Measurements from ENCODE around the gene PHF14.

DNA sequence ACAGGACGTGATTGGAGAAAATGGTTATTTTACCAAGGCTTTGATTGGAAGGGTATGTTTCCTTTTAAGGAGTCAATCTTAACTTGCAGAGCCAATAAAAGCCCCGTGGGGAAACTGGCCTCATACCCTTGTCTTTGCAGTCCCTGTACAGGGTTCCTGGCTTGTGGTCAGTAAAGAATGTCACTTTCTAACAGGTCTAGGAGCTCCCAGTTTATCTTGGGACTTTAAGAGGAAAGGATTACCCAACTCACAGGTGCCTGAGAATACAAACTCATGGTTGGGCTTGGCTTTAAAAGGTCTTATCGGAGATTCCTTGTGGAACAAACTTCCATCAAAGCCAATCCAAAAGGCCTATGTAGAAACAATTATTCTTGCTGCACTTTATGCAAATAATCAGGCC lies 221.8 kb downstream of the PHF14 start:
- TF ChIP-seq NFE2L2 (conservative IDR thresholded peaks at IDR 0.05; ENCODE audit: low read length): no peak
- no peak for TF ChIP-seq BHLHE40 (IDR thresholded peaks at IDR 0.05; ENCODE audit: low read depth, low read length)
- no peak for TF ChIP-seq JUNB (IDR thresholded peaks at IDR 0.05)
- TF ChIP-seq, protein P1, sequence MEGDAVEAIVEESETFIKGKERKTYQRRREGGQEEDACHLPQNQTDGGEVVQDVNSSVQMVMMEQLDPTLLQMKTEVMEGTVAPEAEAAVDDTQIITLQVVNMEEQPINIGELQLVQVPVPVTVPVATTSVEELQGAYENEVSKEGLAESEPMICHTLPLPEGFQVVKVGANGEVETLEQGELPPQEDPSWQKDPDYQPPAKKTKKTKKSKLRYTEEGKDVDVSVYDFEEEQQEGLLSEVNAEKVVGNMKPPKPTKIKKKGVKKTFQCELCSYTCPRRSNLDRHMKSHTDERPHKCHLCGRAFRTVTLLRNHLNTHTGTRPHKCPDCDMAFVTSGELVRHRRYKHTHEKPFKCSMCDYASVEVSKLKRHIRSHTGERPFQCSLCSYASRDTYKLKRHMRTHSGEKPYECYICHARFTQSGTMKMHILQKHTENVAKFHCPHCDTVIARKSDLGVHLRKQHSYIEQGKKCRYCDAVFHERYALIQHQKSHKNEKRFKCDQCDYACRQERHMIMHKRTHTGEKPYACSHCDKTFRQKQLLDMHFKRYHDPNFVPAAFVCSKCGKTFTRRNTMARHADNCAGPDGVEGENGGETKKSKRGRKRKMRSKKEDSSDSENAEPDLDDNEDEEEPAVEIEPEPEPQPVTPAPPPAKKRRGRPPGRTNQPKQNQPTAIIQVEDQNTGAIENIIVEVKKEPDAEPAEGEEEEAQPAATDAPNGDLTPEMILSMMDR (IDR thresholded peaks at IDR 0.05): no peak
- no peak for TF ChIP-seq EP300 (IDR thresholded peaks at IDR 0.05)
- TF ChIP-seq POLR2A (IDR thresholded peaks at IDR 0.05; ENCODE audit: low read length): no peak

Measured in A549 (cell line).